Measurements from ENCODE around the gene ABCA5.

GRCh38 chr17:69269131-69269998 is 57.6 kb downstream of the ABCA5 start:
- no peak for TF ChIP-seq CTCF (IDR thresholded peaks at IDR 0.05; ENCODE audit: extremely low read depth in 1 of 2, insufficient read depth in 1 of 2, low read depth in 1 of 2, low read length in 2 of 2)
- TF ChIP-seq POLR2A (IDR thresholded peaks at IDR 0.05; ENCODE audit: low read depth, low read length): no peak
- no peak for TF ChIP-seq MAX (IDR thresholded peaks at IDR 0.05; ENCODE audit: insufficient read depth, insufficient read length)
- no peak for TF ChIP-seq POLR2AphosphoS5 (IDR thresholded peaks at IDR 0.05; ENCODE audit: insufficient read depth, low read depth, low read length)
- no peak for TF ChIP-seq EZH2 (IDR thresholded peaks at IDR 0.05; ENCODE audit: borderline replicate concordance, low read depth, low read length, severe bottlenecking)
- TF ChIP-seq JUN (IDR thresholded peaks at IDR 0.05; ENCODE audit: borderline replicate concordance, insufficient read depth, insufficient read length, low read depth): peak; percentile 75
- peak; percentile 29 for TF ChIP-seq FOS (IDR thresholded peaks at IDR 0.05; ENCODE audit: borderline replicate concordance, insufficient read depth, low read length)
